Stimulated activated CD4-positive, alpha-beta T cell treated with anti-CD3 and anti-CD28 coated beads, Interleukin-1b, Interleukin-23, amount 100 ng/mL, for 1 hour (primary cell): ENCODE measurements around the gene TRABD2A.
"Not testable (repeated sequence)": the region's sequence is repeated elsewhere in the genome, so short reads cannot be mapped to it uniquely, and the experiment has no call there.

Experiments
- DNase-seq, 2 donors: peaks; one replicate each; pipeline ENCODE4 v3.0.0-alpha.2; 2020; ENCODE audit warnings: low read depth in 2 of 2

TRABD2A gene

GRCh38 chr2:84880645-84881521 is at the start of gene TRABD2A:
Gene TRABD2A, minus strand, starts transcription at chr2:84881084. Its CDS starts 45 bp downstream, at chr2:84881039.
- DNase-seq, result peak in 1 of 2 donors; percentile 27

- DNase-seq, result no peak
These were observed 46.4 kb upstream of the TRABD2A start for GRCh38 chr2:84927275-84927627.

GRCh38 chr2:84925724-84926376 is 45.0 kb upstream of the TRABD2A start:
- DNase-seq, result peak; percentile 96 to 99

- no peak for DNase-seq
These were observed 44.4 kb upstream of the TRABD2A start for GRCh38 chr2:84925336-84925723.

GRCh38 chr2:84924173-84925106 is 43.6 kb upstream of the TRABD2A start:
- no peak for DNase-seq

- DNase-seq, result no peak
These were observed 42.1 kb upstream of the TRABD2A start for GRCh38 chr2:84923009-84923408.

GRCh38 chr2:84919885-84920580 is 39.1 kb upstream of the TRABD2A start:
- no peak for DNase-seq

GRCh38 chr2:84918430-84918829 is 37.5 kb upstream of the TRABD2A start:
- no peak for DNase-seq

- DNase-seq, result not testable (repeated sequence)
These were observed 36.9 kb upstream of the TRABD2A start for GRCh38 chr2:84917821-84918220.

GRCh38 chr2:84915675-84916074 is 34.8 kb upstream of the TRABD2A start:
- not testable (repeated sequence) for DNase-seq

GRCh38 chr2:84914334-84914733 is 33.5 kb upstream of the TRABD2A start:
- DNase-seq, result no peak

- no peak for DNase-seq
These were observed 32.1 kb upstream of the TRABD2A start for GRCh38 chr2:84912984-84913383.

- DNase-seq, result no peak
These were observed 30.3 kb upstream of the TRABD2A start for GRCh38 chr2:84911135-84911678.

- DNase-seq, result no peak
These were observed 28.2 kb upstream of the TRABD2A start for GRCh38 chr2:84908948-84909713.

- no peak for DNase-seq
These were observed 26.2 kb upstream of the TRABD2A start for GRCh38 chr2:84906900-84907714.

GRCh38 chr2:84906108-84906899 is 25.4 kb upstream of the TRABD2A start:
- no peak for DNase-seq

GRCh38 chr2:84905181-84906107 is 24.6 kb upstream of the TRABD2A start, which contains the start of gene TMSB10:
Gene TMSB10, plus strand, starts transcription at chr2:84905656.
- DNase-seq, result peak; percentile 86
